Esophagus squamous epithelium (tissue), 4 donors: ENCODE results near the gene LIMK1.

ENCODE experiments used
- POLR2A ChIP-seq, 4 donors: fragments of 450-650 bp; IDR thresholded peaks; one replicate each; pipeline ENCODE4 v1.6.1; 2017; ENCODE audit warnings: antibody characterized with exemption in 4 of 4, mild to moderate bottlenecking in 4 of 4, moderate library complexity in 3 of 4
- TF ChIP-seq, protein P1 (sequence below), 6 experiments: fragments of 450-650 bp in 4 of 6; fragments of 200-600 bp in 2 of 6; sonication (generic) in 2 of 6; IDR thresholded peaks; one replicate each; pipeline ENCODE4 v1.5.1; 2016 to 2019; ENCODE audit warnings: antibody characterized with exemption in 6 of 6, mild to moderate bottlenecking in 4 of 6, moderate library complexity in 4 of 6

DNA sequence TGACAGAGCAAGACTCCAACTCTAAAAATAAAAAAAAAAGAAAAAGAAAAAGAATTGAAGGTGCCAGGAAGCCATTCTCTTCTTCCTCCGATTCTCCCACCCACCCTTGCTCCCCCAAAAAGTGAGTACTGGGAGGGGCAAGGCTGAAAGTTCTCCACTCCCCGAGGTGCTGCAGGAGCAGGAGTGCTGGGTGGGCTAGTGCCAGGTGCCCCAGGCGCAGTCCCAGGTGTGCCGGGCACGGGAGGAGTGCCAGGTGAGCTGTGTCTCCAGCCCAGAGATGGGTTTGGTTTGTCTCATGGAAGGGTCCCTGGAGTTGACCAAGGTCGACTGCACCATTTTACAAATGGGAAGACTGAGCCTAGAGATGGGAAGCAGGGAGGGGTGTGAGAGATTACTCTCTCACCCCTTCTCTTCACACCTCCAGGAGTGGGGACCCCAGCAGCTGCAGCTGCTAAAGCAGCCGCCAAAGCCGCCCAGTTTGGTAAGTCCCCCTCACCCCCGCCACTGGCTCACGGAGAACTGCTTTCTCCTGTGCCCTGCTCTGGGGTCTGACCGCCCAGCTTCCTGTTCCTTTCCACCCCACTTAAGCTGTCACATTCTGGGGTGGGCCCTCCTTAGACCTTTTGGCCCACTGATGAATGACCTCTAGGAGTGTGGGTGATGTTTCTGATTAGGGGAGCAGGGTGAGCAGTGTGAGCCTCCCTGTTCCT, 26.2 kb upstream of the LIMK1 start:
- TF ChIP-seq, protein P1, sequence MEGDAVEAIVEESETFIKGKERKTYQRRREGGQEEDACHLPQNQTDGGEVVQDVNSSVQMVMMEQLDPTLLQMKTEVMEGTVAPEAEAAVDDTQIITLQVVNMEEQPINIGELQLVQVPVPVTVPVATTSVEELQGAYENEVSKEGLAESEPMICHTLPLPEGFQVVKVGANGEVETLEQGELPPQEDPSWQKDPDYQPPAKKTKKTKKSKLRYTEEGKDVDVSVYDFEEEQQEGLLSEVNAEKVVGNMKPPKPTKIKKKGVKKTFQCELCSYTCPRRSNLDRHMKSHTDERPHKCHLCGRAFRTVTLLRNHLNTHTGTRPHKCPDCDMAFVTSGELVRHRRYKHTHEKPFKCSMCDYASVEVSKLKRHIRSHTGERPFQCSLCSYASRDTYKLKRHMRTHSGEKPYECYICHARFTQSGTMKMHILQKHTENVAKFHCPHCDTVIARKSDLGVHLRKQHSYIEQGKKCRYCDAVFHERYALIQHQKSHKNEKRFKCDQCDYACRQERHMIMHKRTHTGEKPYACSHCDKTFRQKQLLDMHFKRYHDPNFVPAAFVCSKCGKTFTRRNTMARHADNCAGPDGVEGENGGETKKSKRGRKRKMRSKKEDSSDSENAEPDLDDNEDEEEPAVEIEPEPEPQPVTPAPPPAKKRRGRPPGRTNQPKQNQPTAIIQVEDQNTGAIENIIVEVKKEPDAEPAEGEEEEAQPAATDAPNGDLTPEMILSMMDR (IDR thresholded peaks at IDR 0.05), result no peak
- TF ChIP-seq POLR2A (IDR thresholded peaks at IDR 0.05), result no peak
